IPS-18a (cell line): ENCODE data around the gene LRP4.
"Not testable (repeated sequence)": the region's sequence is repeated elsewhere in the genome, so short reads cannot be mapped to it uniquely, and the experiment has no call there.

Experiments used
- H3K27ac ChIP-seq: one replicate; pipeline ENCODE4 v1.5.1; 2013; ENCODE audit warnings: low read length
- H3K27me3 ChIP-seq: one replicate; pipeline ENCODE4 v1.6.1; 2013; ENCODE audit warnings: mild to moderate bottlenecking, low read length; ENCODE audit not compliant: control insufficient read depth, insufficient read depth
- H3K36me3 ChIP-seq: one replicate; pipeline ENCODE4 v1.6.1; 2013; ENCODE audit warnings: low read depth, low read length; ENCODE audit not compliant: control insufficient read depth
- H3K4me1 ChIP-seq: one replicate; pipeline ENCODE4 v1.6.1; 2013; ENCODE audit warnings: low read depth, low read length; ENCODE audit not compliant: control insufficient read depth
- H3K4me3 ChIP-seq: one replicate; pipeline ENCODE4 v1.5.1; 2013; ENCODE audit warnings: low read length
- H3K9ac ChIP-seq: one replicate; pipeline ENCODE4 v1.6.1; 2013; ENCODE audit warnings: mild to moderate bottlenecking, low read length, moderate library complexity
- H3K9me3 ChIP-seq: one replicate; pipeline ENCODE4 v1.6.1; 2013; ENCODE audit warnings: low read depth, low read length; ENCODE audit not compliant: control insufficient read depth

LRP4 gene

DNA sequence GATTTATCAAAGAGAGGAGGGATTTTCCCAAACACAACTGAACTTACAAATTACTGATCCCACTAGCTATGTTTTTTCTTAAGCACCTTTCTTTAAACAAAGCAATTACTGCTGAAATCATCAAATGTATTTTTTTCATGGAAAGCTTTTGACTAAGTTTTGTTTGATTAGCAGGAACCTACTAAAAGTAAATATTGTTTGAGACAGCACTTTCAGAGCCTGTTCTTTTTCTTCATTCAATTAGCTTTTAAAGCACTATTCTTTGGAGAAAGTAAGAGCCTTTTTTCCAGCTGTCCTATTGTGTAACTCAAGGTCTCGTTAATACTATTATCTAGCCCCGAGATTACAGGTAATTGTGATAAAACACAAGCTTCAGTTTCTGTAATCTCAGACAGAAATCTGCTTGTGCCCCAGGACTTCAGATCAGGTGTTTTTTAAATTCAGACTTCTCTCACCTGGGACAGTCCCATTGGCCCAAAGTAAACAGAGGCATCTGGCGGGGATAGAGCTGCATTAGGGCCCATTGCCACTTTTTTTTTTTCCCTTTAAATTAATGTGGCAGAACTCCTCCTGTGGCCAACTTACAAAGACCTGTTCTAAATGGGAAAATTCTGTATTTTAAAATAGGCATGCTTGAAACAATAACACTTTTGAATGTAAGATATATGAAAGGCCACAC, 29.2 kb upstream of the LRP4 start:
- Histone ChIP-seq H3K4me1 (no peaks in the 10 kb centered on the region), H3K27me3 (no peaks in the 10 kb centered on the region), H3K4me3 (no peak overlapping the region), H3K36me3 (no peaks in the 10 kb centered on the region), H3K9ac (no peak overlapping the region), H3K27ac (no peak overlapping the region), H3K9me3 (no peaks in the 10 kb centered on the region)

DNA sequence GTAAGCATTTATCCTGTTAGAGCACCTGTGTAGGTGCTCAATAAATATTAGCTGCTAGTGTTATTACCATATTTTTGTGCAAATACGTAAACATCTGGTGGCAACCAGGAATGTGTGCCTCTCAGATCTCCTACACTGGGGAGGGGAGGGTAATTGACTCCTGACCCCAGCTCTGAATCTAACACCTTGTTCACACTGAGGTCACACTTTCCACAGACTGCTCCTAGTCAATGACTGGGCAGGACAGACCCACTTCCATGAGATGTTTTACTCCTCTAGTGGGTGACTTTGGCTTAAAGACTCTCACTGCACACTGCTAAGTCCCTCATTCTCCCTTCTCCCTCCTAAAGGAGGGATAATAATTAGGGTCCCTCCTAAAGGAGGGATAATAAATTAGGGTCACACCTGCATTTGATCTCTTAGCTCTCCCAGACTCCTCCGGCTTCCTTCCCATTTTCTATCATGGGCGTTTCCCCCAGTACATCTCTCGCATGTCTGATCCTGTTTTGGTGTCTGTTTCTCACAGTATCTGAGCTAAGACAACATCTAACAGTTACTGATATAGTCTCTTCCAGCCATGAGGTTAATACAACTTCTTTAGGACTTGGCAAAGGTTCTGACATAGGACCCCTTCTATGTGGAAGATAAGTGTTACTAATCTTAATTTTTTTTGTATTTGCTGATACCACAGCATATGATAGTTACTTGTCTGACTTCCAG, 26.2 kb upstream of the LRP4 start:
- no peaks in the 10 kb centered on the region for H3K27me3 ChIP-seq
- no peak overlapping the region for H3K4me3 ChIP-seq
- H3K27ac ChIP-seq = no peak overlapping the region
- H3K36me3 ChIP-seq = no peaks in the 10 kb centered on the region
- no peaks in the 10 kb centered on the region for H3K9me3 ChIP-seq
- no peaks in the 10 kb centered on the region for H3K4me1 ChIP-seq
- H3K9ac ChIP-seq = no peak overlapping the region

DNA sequence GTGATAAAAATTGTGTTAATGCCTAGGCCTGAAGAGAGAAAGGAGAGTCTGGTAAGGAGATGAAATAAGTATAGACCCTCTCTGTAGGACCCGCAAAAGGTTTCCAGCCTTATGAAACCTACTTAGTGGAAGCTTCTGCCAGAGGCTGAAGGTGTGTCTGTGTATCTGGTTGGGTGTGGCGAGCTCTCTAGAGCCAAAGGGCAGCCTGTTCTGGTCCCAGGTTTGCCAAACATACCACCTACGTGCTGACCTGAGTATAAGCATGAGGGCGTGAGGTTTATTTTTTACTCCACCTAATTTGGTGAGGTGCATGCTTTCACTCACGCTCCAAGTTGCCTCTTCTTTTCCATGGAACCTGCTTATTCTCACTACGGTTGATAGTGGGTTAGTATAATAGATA, 23.8 kb upstream of the LRP4 start:
- no peaks in the 10 kb centered on the region for H3K27me3 ChIP-seq
- no peak overlapping the region for H3K9ac ChIP-seq

DNA sequence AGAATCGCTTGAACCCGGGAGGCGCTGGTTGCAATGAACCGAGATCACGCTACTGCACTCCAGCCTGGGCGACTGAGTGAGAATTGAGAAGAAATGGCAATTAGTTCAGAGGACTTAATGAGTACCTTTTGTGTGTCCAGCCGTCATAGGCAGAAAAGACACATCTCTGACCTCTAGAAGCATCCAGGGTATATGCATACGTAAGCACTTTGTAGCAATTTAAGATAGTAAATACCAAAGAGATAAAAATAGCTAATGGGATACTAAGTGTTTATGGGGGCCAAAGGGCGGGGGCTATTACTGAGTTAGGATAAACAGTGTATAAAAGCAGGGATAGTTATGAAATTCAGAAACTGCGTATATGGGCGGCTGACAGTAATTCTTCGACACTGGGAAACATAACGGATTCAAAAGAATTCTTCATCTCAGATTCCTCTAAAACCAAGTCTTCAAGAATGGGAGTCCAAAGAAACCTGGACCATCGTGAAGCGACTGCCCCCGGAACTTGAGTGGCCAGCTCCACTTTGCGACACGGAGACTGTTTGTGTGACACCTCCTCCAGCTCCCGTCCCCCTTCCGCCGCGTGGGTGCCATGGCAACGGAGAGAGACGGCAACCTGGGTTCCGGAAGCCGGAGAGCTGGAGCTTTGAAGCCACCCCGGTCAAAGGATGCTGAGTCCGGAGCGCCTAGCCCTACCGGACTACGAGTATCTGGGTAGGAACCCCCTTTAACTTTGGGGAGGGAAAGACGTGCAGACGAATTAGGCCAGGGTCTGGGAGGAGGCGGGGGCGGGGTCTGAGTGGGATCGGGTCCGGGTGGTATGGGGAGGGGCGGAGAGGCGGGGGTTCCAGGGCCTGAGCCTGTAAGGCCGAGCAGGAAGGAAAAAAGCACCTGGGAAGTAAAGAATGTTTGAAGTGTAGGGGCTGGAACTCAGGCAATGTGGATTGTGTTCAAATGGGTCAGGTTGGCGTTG, 18.1 kb upstream of the LRP4 start, which contains the start of gene CSTPP1:
Gene CSTPP1, plus strand, starts transcription at position 624 of the 973 bp plus-strand sequence. Its CDS starts 45 bp downstream, at position 669.
- no peaks in the 10 kb centered on the region for H3K9me3 ChIP-seq
- peak within 1 kb of the TSS; percentile 12 for H3K27ac ChIP-seq
- H3K9ac ChIP-seq = peak within 1 kb of the TSS; percentile 65
- no peaks in the 10 kb centered on the region for H3K27me3 ChIP-seq
- H3K36me3 ChIP-seq = no peaks in the 10 kb centered on the region
- H3K4me1 ChIP-seq = peaks cover 3% of the 10 kb centered on the region
- peak within 1 kb of the TSS; percentile 82 for H3K4me3 ChIP-seq

More for the DNA sequence above, 23.8 kb upstream of the LRP4 start:
- Histone ChIP-seq H3K36me3 (no peaks in the 10 kb centered on the region), H3K4me1 (peaks cover under 1% of the 10 kb centered on the region), H3K27ac (no peak overlapping the region), H3K9me3 (no peaks in the 10 kb centered on the region), H3K4me3 (no peak overlapping the region)

GRCh38 chr11:46930089-46930488, 11.7 kb upstream of the LRP4 start:
- H3K9ac ChIP-seq = no peak overlapping the region
- H3K27ac ChIP-seq = no peak overlapping the region
- H3K36me3 ChIP-seq = no peaks in the 10 kb centered on the region

DNA sequence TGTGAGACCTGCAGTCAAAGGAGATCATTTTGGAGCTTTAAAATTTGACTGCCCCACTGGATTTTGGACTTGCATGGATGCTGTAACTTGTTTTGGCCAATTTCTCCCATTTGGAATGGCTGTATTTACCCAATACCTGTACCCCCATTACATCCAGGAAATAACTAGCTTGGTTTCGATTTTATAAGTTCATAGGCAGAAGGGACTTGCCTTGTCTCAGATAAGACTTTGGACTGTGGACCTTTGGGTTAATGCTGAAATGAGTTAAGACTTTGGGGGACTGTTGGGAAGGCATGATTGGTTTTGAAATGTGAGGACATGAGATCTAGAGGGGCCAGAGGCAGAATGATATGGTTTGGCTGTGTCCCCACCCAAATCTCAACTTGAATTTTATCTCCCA, 10.4 kb upstream of the LRP4 start:
- not testable (repeated sequence) for H3K36me3 ChIP-seq, H3K27ac ChIP-seq, H3K27me3 ChIP-seq, H3K4me1 ChIP-seq, H3K9me3 ChIP-seq, H3K9ac ChIP-seq, H3K4me3 ChIP-seq

More at GRCh38 chr11:46930089-46930488, 11.7 kb upstream of the LRP4 start:
- Histone ChIP-seq H3K4me1 (no peaks in the 10 kb centered on the region), H3K9me3 (no peaks in the 10 kb centered on the region), H3K4me3 (no peak overlapping the region), H3K27me3 (no peaks in the 10 kb centered on the region)

DNA sequence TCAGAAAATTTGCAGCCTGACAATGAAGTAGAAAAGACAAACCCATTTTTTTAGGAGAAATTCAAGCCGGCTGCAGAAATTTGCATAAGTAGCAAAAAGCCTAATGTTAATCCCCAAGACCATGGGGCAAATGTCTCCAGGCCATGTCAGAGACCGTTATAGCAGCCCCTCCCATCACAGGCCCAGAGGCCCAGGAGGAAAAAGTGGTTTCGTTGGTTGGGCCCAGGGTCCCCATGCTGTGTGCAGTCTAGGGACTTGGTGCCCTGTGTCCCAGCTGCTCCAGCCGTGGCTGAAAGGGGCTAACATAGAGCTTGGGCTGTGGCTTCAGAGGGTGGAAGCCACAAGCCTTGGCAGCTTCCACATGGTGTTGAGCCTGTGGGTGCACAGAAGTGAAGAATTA, 9.6 kb upstream of the LRP4 start:
- H3K9me3 ChIP-seq = not testable (repeated sequence)

DNA sequence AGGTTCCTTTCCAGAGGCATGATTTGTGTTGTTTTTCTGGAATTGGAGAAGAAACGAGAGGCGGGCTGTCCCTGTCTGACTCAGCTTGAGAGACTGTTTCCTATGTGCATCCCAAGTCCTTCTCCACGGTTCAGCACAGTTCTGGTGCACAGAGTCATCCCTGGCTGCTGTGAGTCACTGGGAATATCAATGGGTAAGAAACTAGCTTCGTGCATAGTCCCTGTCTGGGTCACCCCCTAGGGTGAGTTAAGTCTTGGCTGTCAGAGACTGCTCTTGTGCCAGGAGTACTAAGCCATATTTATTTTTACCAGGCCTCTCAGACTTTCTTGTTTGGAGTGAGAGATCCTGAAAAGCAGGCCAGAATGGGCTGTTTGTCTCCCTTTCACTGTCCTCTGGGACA, 2.4 kb upstream of the LRP4 start:
- H3K27ac ChIP-seq = no peak overlapping the region
- H3K9ac ChIP-seq = no peak overlapping the region
- peaks cover 14% of the 10 kb centered on the region for H3K4me1 ChIP-seq
- no peaks in the 10 kb centered on the region for H3K9me3 ChIP-seq
- H3K27me3 ChIP-seq = peaks cover 24% of the 10 kb centered on the region
- no peaks in the 10 kb centered on the region for H3K36me3 ChIP-seq
- H3K4me3 ChIP-seq = no peak overlapping the region

More for the DNA sequence above, 9.6 kb upstream of the LRP4 start:
- not testable (repeated sequence) for H3K27me3 ChIP-seq, H3K4me3 ChIP-seq, H3K9ac ChIP-seq, H3K36me3 ChIP-seq, H3K27ac ChIP-seq, H3K4me1 ChIP-seq

GRCh38 chr11:46918788-46919513, 601 bp upstream of the LRP4 start:
- peak overlapping the region; percentile 60 for H3K4me3 ChIP-seq
- no peaks in the 10 kb centered on the region for H3K9me3 ChIP-seq
- no peaks in the 10 kb centered on the region for H3K36me3 ChIP-seq
- no peak overlapping the region for H3K9ac ChIP-seq
- H3K4me1 ChIP-seq = peaks cover 26% of the 10 kb centered on the region
- H3K27me3 ChIP-seq = peaks cover 39% of the 10 kb centered on the region
- no peak overlapping the region for H3K27ac ChIP-seq

GRCh38 chr11:46917762-46918082, 628 bp downstream of the LRP4 start:
- Histone ChIP-seq H3K9me3 (no peaks in the 10 kb centered on the region), H3K4me1 (peaks cover 38% of the 10 kb centered on the region), H3K27ac (no peak overlapping the region), H3K36me3 (no peaks in the 10 kb centered on the region), H3K4me3 (peak overlapping the region; percentile 83), H3K9ac (peak overlapping the region; percentile 54), H3K27me3 (peaks cover 39% of the 10 kb centered on the region)
